HG03460 (cell line): ENCODE measurements around the gene ATP1B3.
"Not testable (repeated sequence)": the region's sequence is repeated elsewhere in the genome, so short reads cannot be mapped to it uniquely, and the experiment has no call there.

ENCODE experiments used
- ATAC-seq: cut with Tn5 transposase; IDR thresholded peaks from one replicate; pipeline ENCODE4 v1.9.1; 2021; ENCODE audit not compliant: unreplicated experiment

ATP1B3 gene

GRCh38 chr3:141860086-141860669 is 16.3 kb upstream of the ATP1B3 start:
- ATAC-seq = no peak

- no peak for ATAC-seq
Observed at GRCh38 chr3:141860766-141861513, 15.5 kb upstream of the ATP1B3 start.

GRCh38 chr3:141862279-141862816 is 14.1 kb upstream of the ATP1B3 start:
- no peak for ATAC-seq

GRCh38 chr3:141863491-141863890 is 13.0 kb upstream of the ATP1B3 start:
- no peak for ATAC-seq

- ATAC-seq = no peak
Observed at GRCh38 chr3:141864281-141864970, 12.0 kb upstream of the ATP1B3 start.

- no peak for ATAC-seq
Observed at GRCh38 chr3:141865101-141865500, 11.3 kb upstream of the ATP1B3 start.

- no peak for ATAC-seq
Observed at GRCh38 chr3:141870091-141870687, 6.3 kb upstream of the ATP1B3 start.

- ATAC-seq = peak; percentile 56
Observed at GRCh38 chr3:141875374-141875892, 1.0 kb upstream of the ATP1B3 start.

GRCh38 chr3:141875893-141876380 is 506 bp upstream of the ATP1B3 start:
- ATAC-seq = peak; percentile 39

GRCh38 chr3:141876891-141877621 is 613 bp downstream of the ATP1B3 start:
- peak; percentile 18 for ATAC-seq

GRCh38 chr3:141877911-141878310 is 1.5 kb downstream of the ATP1B3 start:
- no peak for ATAC-seq

GRCh38 chr3:141878326-141878725 is 1.9 kb downstream of the ATP1B3 start:
- ATAC-seq = no peak

- no peak for ATAC-seq
Observed at GRCh38 chr3:141878817-141879216, 2.4 kb downstream of the ATP1B3 start.

- ATAC-seq = no peak
Observed at GRCh38 chr3:141881702-141882101, 5.3 kb downstream of the ATP1B3 start.

- no peak for ATAC-seq
Observed at GRCh38 chr3:141887051-141887450, 10.6 kb downstream of the ATP1B3 start.

- not testable (repeated sequence) for ATAC-seq
Observed at GRCh38 chr3:141888548-141888947, 12.1 kb downstream of the ATP1B3 start.

- ATAC-seq = no peak
Observed at GRCh38 chr3:141894524-141895176, 18.2 kb downstream of the ATP1B3 start.

- no peak for ATAC-seq
Observed at GRCh38 chr3:141895731-141896130, 19.3 kb downstream of the ATP1B3 start.

GRCh38 chr3:141898908-141899307 is 22.5 kb downstream of the ATP1B3 start:
- no peak for ATAC-seq

GRCh38 chr3:141900343-141900742 is 23.9 kb downstream of the ATP1B3 start:
- ATAC-seq = no peak
